PC-9 (cell line): Measurements from ENCODE around the gene RTL1. TPM values are rescaled to one million over a fixed set of nuclear protein-coding genes. Genes with fewer than 3 reads are reported as not detected.

Experiments
- BruUV-seq: library from RNA; stranded (reverse); fragments of 400-500 nt; replicated peaks from 2 replicates; lab custom pipeline; 2021; lab: Mats Ljungman, UMichigan
- CTCF ChIA-PET: fragments of 300-600 bp; sonication (Branson Sonifier 250); formaldehyde crosslinking; loops from one replicate; lab custom pipeline; 2022; ENCODE audit warnings: antibody characterized with exemption; lab: Charles Lee
- POLR2A ChIA-PET: fragments of 300-600 bp; sonication (Branson Sonifier 250); formaldehyde crosslinking; loops from one replicate; lab custom pipeline; 2022; ENCODE audit warnings: antibody characterized with exemption; ENCODE audit not compliant: unreplicated experiment; lab: Charles Lee
- DNase-seq, 2 experiments: peaks; one replicate each; pipeline versions ENCODE4 v3.0.0 to v3.0.0-alpha.2; 2015 to 2022; ENCODE audit warnings: mixed read lengths in 1 of 2
- H2AFZ ChIP-seq: fragments of 200-600 bp; sonication (generic); 2 replicates; pipeline ENCODE4 v1.8.1; 2017; ENCODE audit warnings: antibody characterized with exemption
- H3F3A ChIP-seq: fragments of 200-600 bp; sonication (generic); 2 replicates; pipeline ENCODE4 v1.8.1; 2017; ENCODE audit warnings: antibody characterized with exemption, mild to moderate bottlenecking, low read depth; ENCODE audit not compliant: insufficient read depth
- H3K27ac ChIP-seq: fragments of 200-600 bp; sonication (generic); 2 replicates; pipeline ENCODE4 v1.6.1; 2016; ENCODE audit warnings: mixed run types
- H3K27me3 ChIP-seq: fragments of 200-600 bp; sonication (generic); 2 replicates; pipeline ENCODE4 v1.6.1; 2016; ENCODE audit warnings: low read depth, mixed run types; ENCODE audit not compliant: insufficient read depth
- H3K36me3 ChIP-seq: fragments of 200-600 bp; sonication (generic); 2 replicates; pipeline ENCODE4 v1.6.1; 2016; ENCODE audit warnings: low read depth, mixed run types
- H3K4me1 ChIP-seq: fragments of 200-600 bp; sonication (generic); replicated peaks from 2 replicates; pipeline ENCODE4 v1.6.1; 2016; ENCODE audit warnings: mixed run types; ENCODE audit not compliant: insufficient read depth
- H3K4me2 ChIP-seq: fragments of 200-600 bp; sonication (generic); 2 replicates; pipeline ENCODE4 v1.6.1; 2017; ENCODE audit warnings: mixed run types
- H3K4me3 ChIP-seq: fragments of 200-600 bp; sonication (generic); 2 replicates; pipeline ENCODE4 v1.6.1; 2016; ENCODE audit warnings: mixed run types
- H3K79me2 ChIP-seq: fragments of 200-600 bp; sonication (generic); 2 replicates; pipeline ENCODE4 v1.6.1; 2017; ENCODE audit warnings: low read depth, mixed run types
- H3K9me2 ChIP-seq: fragments of 200-600 bp; sonication (generic); 2 replicates; pipeline ENCODE4 v1.8.1; 2017; ENCODE audit warnings: mild to moderate bottlenecking; ENCODE audit not compliant: insufficient read depth
- H3K9me3 ChIP-seq: fragments of 200-600 bp; sonication (generic); 2 replicates; pipeline ENCODE4 v1.8.1; 2016; ENCODE audit warnings: low read depth; ENCODE audit not compliant: insufficient read depth
- H4K20me1 ChIP-seq: fragments of 200-600 bp; sonication (generic); 2 replicates; pipeline ENCODE4 v1.8.1; 2017; ENCODE audit not compliant: insufficient read depth
- CTCF ChIP-seq: fragments of 200-600 bp; sonication (generic); conservative IDR thresholded peaks from 2 replicates; pipeline ENCODE4 v1.6.1; 2017; ENCODE audit warnings: mixed run types, antibody characterized with exemption, mild to moderate bottlenecking, moderate library complexity
- EZH2 ChIP-seq: fragments of 200-600 bp; sonication (generic); IDR thresholded peaks from 2 replicates; pipeline ENCODE4 v1.8.0; 2017; ENCODE audit warnings: antibody characterized with exemption, low read depth
- intact Hi-C: fragments of 100-400 bp; cut with micrococcal nuclease; formaldehyde crosslinking; loops from one replicate; pipeline ENCODE4 v1.10.0; 2022; ENCODE audit not compliant: unreplicated experiment
- total RNA-seq: library from RNA; stranded (reverse); gene quantifications from 2 replicates; pipeline ENCODE4 v1.2.3, GENCODE V29; 2021

Gene RTL1
- total RNA-seq, 1 experiment from 2014 or later: not detected

DNA sequence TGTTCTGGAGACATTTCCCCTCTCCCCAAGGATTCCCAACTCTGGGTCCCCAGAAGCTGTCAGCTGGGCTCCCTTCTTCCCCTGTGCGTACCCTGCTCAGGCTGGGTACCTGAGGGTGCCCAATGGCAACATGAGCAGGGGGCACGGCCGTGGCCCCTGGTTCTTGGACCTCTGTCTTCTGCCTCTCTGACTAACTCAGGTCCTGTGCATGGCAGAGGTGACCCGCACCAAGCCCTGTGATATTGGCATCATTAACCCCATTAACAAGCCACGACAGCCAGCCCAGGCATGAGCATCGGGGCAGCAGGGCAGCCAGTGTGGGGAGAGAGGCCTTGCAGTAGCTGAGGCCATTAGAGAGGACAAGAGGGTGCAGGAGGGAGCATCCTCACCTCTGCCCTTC is 28.4 kb downstream of the RTL1 start:
- DNase-seq: no peak
- no peaks in the 10 kb centered on the region for H3K36me3 ChIP-seq
- no peaks in the 10 kb centered on the region for H3K9me2 ChIP-seq
- no peak overlapping the region for H2AFZ ChIP-seq
- no peak overlapping the region for H3K4me2 ChIP-seq
- ChIA-PET CTCF (no interaction called here), POLR2A (no interaction called here)
- no peak overlapping the region for H3K27ac ChIP-seq
- no TSS peak for BruUV-seq
- no peaks in the 10 kb centered on the region for H3K4me1 ChIP-seq
- H3K27me3 ChIP-seq: peaks cover 9% of the 10 kb centered on the region; the same call in 1 of the 2 replicates
- H3K9me3 ChIP-seq: no peaks in the 10 kb centered on the region
- no peak for TF ChIP-seq CTCF
- no peaks in the 10 kb centered on the region for H3K79me2 ChIP-seq
- intact Hi-C loops: no loop called here
- no peak overlapping the region for H3K4me3 ChIP-seq
- H4K20me1 ChIP-seq: no peaks in the 10 kb centered on the region
- no peaks in the 10 kb centered on the region for H3F3A ChIP-seq

DNA sequence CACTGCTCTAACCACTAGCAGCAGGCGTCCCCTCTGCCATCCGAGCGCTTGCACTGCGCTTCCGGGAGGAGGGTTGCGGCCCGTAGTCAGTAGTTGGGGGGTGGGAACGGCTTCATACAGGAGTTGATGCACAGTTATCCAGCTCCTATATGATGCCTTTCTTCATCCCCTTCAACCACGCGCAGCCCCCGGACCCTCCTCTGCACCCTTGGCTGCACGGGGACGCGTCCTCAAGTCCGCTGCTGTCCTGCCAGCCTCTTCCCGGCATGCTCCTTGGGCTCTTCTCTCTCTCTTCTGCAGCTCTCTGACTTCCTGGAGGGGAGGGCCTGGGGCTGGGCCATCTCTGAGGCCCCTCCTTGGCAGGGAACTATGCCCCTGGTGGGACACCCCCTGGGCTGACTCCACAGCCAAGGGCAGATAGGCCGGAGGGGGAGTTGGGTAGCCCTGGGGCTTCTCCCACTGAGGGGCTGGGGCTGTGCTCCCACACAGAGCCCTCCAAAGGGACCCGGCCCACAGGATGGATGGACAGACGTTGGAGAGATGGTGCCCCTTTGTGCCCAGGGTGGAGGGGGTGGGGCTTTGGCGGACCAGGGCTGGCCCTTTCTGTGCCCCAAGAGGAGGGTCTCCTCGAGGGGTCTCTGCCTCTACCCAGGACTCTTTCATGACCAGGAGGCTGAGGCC is 29.0 kb downstream of the RTL1 start:
- no peak for DNase-seq
- Histone ChIP-seq H3K79me2 (no peaks in the 10 kb centered on the region), H2AFZ (no peak overlapping the region), H4K20me1 (no peaks in the 10 kb centered on the region), H3K4me1 (no peaks in the 10 kb centered on the region), H3K27ac (no peak overlapping the region), H3K4me3 (no peak overlapping the region), H3K27me3 (peaks cover 6% of the 10 kb centered on the region; the same call in 1 of the 2 replicates), H3K4me2 (no peak overlapping the region), H3K9me2 (no peaks in the 10 kb centered on the region), H3K9me3 (no peaks in the 10 kb centered on the region), H3K36me3 (no peaks in the 10 kb centered on the region), H3F3A (no peaks in the 10 kb centered on the region)
- POLR2A ChIA-PET: no interaction called here
- BruUV-seq: no TSS peak
- intact Hi-C loops: no loop called here
- CTCF ChIA-PET: no interaction called here
- TF ChIP-seq EZH2 (no peak), CTCF (no peak)

DNA sequence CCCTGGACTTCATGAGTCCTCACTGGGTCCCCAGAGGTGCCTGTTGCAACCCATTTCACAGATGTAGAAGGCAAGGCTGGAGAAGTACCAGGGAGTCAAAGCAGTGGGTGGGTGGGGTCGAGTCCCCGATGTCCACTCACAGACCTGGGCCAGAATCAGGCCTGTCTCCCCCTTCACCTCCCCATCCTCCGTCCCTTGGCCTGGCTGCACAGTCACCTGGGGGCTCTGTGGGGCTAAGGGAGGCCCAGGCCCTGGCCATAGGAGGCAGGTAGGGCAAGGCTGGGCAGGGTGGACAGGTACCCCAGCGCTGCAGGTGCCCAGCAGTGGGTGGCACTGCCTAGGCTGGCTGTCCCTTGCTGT is 29.5 kb downstream of the RTL1 start:
- Histone ChIP-seq H2AFZ (no peak overlapping the region), H3K9me3 (no peaks in the 10 kb centered on the region), H3K9me2 (no peaks in the 10 kb centered on the region), H4K20me1 (no peaks in the 10 kb centered on the region), H3K4me3 (no peak overlapping the region), H3K27ac (no peak overlapping the region), H3K27me3 (0 out of 2 replicates have a peak, but pooled peaks cover 5% of the 10 kb centered on the region), H3K79me2 (no peaks in the 10 kb centered on the region), H3F3A (no peaks in the 10 kb centered on the region), H3K4me1 (no peaks in the 10 kb centered on the region), H3K4me2 (no peak overlapping the region), H3K36me3 (no peaks in the 10 kb centered on the region)
- no TSS peak for BruUV-seq
- TF ChIP-seq EZH2: no peak
- no peak for TF ChIP-seq CTCF
- intact Hi-C loops: no loop called here
- ChIA-PET POLR2A (no interaction called here), CTCF (no interaction called here)
- DNase-seq: no peak
